ENCODE measurements around the gene FOXN3. TPM values are rescaled to one million over a fixed set of nuclear protein-coding genes. Genes with fewer than 3 reads are reported as not detected.

FOXN3 gene
- total RNA-seq, 1 donor from 2014 or later = 41.4 TPM

- Mint-ChIP-seq H3K9me3 (no peaks in the 10 kb centered on the region), H3K4me3 (no peak overlapping the region), H3K27me3 (ENCODE audit: low read depth) (no peaks in the 10 kb centered on the region), H3K27ac (ENCODE audit: unreplicated experiment) (no peak overlapping the region), H3K4me1 (peaks cover 29% of the 10 kb centered on the region), H3K36me3 (ENCODE audit: low read depth) (peaks cover 2% of the 10 kb centered on the region)
- TF ChIP-seq, protein P1, sequence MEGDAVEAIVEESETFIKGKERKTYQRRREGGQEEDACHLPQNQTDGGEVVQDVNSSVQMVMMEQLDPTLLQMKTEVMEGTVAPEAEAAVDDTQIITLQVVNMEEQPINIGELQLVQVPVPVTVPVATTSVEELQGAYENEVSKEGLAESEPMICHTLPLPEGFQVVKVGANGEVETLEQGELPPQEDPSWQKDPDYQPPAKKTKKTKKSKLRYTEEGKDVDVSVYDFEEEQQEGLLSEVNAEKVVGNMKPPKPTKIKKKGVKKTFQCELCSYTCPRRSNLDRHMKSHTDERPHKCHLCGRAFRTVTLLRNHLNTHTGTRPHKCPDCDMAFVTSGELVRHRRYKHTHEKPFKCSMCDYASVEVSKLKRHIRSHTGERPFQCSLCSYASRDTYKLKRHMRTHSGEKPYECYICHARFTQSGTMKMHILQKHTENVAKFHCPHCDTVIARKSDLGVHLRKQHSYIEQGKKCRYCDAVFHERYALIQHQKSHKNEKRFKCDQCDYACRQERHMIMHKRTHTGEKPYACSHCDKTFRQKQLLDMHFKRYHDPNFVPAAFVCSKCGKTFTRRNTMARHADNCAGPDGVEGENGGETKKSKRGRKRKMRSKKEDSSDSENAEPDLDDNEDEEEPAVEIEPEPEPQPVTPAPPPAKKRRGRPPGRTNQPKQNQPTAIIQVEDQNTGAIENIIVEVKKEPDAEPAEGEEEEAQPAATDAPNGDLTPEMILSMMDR (conservative IDR thresholded peaks at IDR 0.05) = no peak
- no peak for DNase-seq (ENCODE audit: low read depth, low spot score)
Observed at GRCh38 chr14:89430391-89431236, 13.6 kb upstream of the FOXN3 start.

DNA sequence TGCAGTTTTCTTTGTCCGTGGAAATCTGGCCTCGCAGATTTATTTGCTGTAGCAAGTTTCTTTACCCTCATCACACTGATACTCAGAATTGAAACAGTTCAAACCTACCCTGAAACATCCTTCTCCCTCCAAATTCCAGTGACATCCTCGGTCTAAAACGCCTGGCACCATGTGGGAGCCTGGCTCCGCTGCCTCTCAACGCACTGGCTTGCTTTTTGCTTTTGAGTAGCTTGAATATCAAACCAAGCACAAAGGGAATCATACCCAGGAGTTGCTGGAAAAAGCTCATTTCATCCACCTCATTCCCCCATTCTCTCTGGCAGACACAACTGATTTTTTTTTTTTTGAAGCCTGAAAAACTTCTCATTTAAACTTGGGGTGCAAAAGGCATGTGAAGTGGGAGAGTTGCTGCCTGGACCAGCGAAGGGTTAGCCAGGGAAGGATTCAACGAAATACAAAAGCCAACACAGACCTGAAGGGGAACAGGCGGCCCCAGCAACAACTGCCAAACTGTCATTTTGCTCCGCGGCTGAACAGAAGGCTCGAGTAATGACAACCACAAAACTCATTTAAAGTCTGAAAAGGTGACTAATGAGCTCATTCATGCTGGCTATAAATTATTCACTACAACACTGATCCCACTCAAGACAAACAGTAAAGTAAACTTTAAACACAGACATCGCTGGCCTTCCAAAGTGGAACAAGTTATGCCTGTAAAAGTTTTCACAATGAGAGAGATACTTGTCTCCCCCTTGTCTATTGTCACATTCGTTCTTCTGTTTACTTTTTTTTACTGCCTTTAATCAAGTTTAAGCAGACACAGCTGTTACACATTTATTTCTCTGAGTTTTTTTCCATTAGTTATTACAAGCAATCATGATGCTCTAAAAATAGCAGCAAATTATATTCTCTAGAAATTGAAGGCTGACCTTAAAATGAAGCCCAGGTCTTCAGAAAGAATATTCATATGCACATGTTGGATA is 12.5 kb upstream of the FOXN3 start:
- DNase-seq (ENCODE audit: low read depth, low spot score) = no peak
- Mint-ChIP-seq H3K4me1 (peaks cover 30% of the 10 kb centered on the region), H3K27ac (ENCODE audit: unreplicated experiment) (peak overlapping the region; percentile 93), H3K4me3 (peak overlapping the region; percentile 13), H3K27me3 (ENCODE audit: low read depth) (no peaks in the 10 kb centered on the region), H3K36me3 (ENCODE audit: low read depth) (no peaks in the 10 kb centered on the region), H3K9me3 (no peaks in the 10 kb centered on the region)
- TF ChIP-seq, protein P1 (conservative IDR thresholded peaks at IDR 0.05) = no peak

DNA sequence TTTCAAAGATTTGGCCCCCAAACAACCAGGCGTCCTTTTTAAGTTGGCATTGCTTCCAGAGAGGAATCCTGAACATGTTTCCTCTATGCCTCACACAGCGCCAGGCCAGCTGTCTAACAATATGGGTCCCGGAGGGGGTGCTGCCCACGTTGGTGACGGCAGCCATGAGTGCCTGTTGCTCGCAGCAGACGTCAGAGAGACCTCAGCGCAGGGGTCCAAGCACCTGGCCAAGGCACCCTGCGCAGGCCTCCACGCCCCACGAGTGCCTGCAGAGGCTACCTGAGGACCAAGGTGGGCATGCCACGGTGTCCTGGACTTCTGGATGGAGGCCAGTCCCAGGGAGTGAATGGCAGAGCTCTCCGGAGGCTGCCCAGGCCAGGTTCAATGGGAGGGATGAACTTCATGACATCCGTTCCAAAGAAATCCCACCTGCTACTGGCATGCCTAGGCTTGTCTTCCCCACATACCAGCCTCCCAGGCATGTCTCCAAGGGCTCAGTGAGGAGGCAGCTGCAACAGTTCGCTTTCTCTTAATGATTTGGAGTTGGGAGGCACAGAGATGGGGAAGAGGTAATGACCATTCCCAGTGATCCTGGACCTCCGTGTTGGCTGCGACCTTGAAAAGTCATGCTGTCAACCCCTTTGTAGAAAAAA is 11.6 kb upstream of the FOXN3 start:
- no peak for DNase-seq (ENCODE audit: low read depth, low spot score)
- Mint-ChIP-seq H3K9me3 (no peaks in the 10 kb centered on the region), H3K4me3 (peak overlapping the region; percentile 13), H3K36me3 (ENCODE audit: low read depth) (no peaks in the 10 kb centered on the region), H3K4me1 (peaks cover 38% of the 10 kb centered on the region), H3K27ac (ENCODE audit: unreplicated experiment) (no peak overlapping the region), H3K27me3 (ENCODE audit: low read depth) (no peaks in the 10 kb centered on the region)
- TF ChIP-seq, protein P1 (conservative IDR thresholded peaks at IDR 0.05) = no peak

DNA sequence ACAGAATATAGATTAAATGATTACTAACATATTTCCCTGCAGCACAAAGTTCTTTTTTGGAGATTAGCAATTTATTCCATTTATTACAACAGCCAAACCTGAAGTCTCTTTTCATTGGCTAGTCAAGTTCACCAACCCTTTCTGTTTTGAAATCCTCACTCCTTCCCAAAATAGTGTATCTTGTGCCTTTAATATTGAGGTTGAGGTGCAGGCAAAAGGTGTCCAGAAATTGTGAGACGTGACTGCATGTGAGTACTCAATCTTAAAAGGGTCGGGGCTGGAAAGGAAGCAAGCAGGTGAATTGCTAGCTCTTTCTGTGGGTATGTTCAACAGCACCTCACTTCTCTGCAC is 11.1 kb upstream of the FOXN3 start:
- DNase-seq (ENCODE audit: low read depth, low spot score) = no peak
- Mint-ChIP-seq H3K27me3 (ENCODE audit: low read depth) (no peaks in the 10 kb centered on the region), H3K36me3 (ENCODE audit: low read depth) (no peaks in the 10 kb centered on the region), H3K4me1 (peaks cover 41% of the 10 kb centered on the region), H3K4me3 (no peak overlapping the region), H3K27ac (ENCODE audit: unreplicated experiment) (no peak overlapping the region), H3K9me3 (no peaks in the 10 kb centered on the region)
- TF ChIP-seq, protein P1 (conservative IDR thresholded peaks at IDR 0.05) = no peak

DNA sequence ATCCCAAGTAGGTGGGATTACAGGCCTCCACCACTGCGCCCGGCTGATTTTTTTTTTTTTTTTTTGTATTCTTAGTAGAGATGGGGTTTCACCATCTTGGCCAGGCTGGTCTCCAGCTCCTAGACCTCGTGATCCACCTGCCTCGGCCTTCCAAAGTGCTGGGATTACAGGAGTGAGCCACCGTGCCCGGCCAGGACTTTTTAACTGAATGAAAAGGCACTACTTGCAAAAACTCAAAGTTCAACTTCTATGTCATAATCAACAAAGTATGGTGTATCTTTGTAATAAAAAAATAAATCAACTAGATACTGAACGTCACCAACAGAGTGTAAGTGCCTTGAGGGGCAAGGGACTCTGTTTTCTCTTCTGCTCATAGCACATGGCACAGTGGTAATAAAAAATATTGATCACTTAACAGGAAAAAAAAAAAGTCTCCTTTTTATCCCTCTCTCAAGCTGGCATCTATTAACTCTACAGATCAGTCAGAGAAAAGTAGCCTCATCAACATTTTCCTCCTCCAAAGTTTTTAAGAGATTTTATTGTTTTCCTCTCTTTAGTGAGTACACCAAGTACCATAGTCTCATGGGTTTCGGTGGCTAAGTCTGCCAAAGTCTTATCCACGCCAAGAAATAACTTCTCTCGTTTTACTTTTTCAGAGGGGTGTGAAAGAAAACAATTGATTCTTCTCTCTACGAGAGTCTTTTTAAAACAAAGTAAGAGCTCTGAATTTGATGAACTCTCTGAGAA is 10.6 kb upstream of the FOXN3 start:
- Mint-ChIP-seq H3K4me3 (no peak overlapping the region), H3K27ac (ENCODE audit: unreplicated experiment) (no peak overlapping the region), H3K4me1 (peaks cover 41% of the 10 kb centered on the region)

More for the DNA sequence above, 10.6 kb upstream of the FOXN3 start:
- TF ChIP-seq, protein P1 (conservative IDR thresholded peaks at IDR 0.05) = no peak
- Mint-ChIP-seq H3K27me3 (ENCODE audit: low read depth) (no peaks in the 10 kb centered on the region), H3K9me3 (no peaks in the 10 kb centered on the region), H3K36me3 (ENCODE audit: low read depth) (no peaks in the 10 kb centered on the region)
- DNase-seq (ENCODE audit: low read depth, low spot score) = no peak

Data from neural crest cell (in vitro differentiated cells).